HCT116 (cell line): ENCODE data around the gene SLC7A1. TPM values are rescaled to one million over a fixed set of nuclear protein-coding genes. Genes with fewer than 3 reads are reported as not detected.

Experiments used
- ATAC-seq: fragments of 200-7000 bp; cut with Tn5 transposase; 2 replicates; pipeline ENCODE4 v1.9.1; 2020; ENCODE audit warnings: mild to moderate bottlenecking, moderate library complexity
- BruUV-seq: library from RNA; stranded (reverse); fragments of 400-500 nt; replicated peaks from 2 replicates; lab custom pipeline; 2021; lab: Mats Ljungman, UMichigan
- CTCF ChIA-PET: fragments of 300-600 bp; sonication (Branson Sonifier 250); formaldehyde crosslinking; loops from one replicate; lab custom pipeline; 2021; ENCODE audit warnings: antibody characterized with exemption; lab: Charles Lee
- POLR2A ChIA-PET: fragments of 300-600, 350-600 bp; sonication (Branson Sonifier 250); formaldehyde crosslinking; loops from one replicate; lab custom pipeline; 2021; ENCODE audit warnings: antibody characterized with exemption; lab: Charles Lee
- RAD21 ChIA-PET, 2 experiments: fragments of 300-600 bp; sonication (Branson Sonifier 250); formaldehyde crosslinking; loops; one replicate each; lab custom pipeline; 2023; ENCODE audit warnings: low total read pairs in 2 of 2; ENCODE audit not compliant: uncharacterized antibody in 2 of 2, unreplicated experiment in 2 of 2, low non-redundant PET in 1 of 2; lab: Charles Lee
- DNase-seq: peaks from one replicate; pipeline ENCODE4 v3.0.0-alpha.2; 2010; ENCODE audit warnings: low read depth, low spot score
- H2AFZ ChIP-seq: fragments of 200-600 bp; shearing (Covaris generic), sonication (generic); 2 replicates; pipeline ENCODE4 v1.6.1; 2017; ENCODE audit warnings: low read depth, mixed run types, mixed read lengths, antibody characterized with exemption, low read length; ENCODE audit not compliant: poor library complexity, severe bottlenecking
- H3K27ac ChIP-seq: 2 replicates; pipeline ENCODE4 v1.5.1; 2012; ENCODE audit warnings: low read depth, low read length
- H3K27me3 ChIP-seq: fragments of 200-600 bp; sonication (generic); 2 replicates; pipeline ENCODE4 v1.6.1; 2016; ENCODE audit warnings: mixed run types, low read length, mixed read lengths; ENCODE audit not compliant: insufficient read depth
- H3K36me3 ChIP-seq, 2 experiments: fragments of 200-500 bp in 1 of 2; fragments of 200-600 bp in 1 of 2; sonication (Bioruptor generic) in 1 of 2; sonication (generic) in 1 of 2; 2 replicates each; pipeline versions ENCODE4 v1.5.1 to v1.6.1; 2014 to 2016; ENCODE audit warnings: low read length in 2 of 2, inconsistent platforms in 1 of 2, mixed read lengths in 1 of 2, mixed run types in 1 of 2; ENCODE audit not compliant: insufficient read depth in 2 of 2, control insufficient read depth in 1 of 2
- H3K4me1 ChIP-seq, 2 experiments: fragments of 200-600 bp in 1 of 2; sonication (generic) in 1 of 2; 2 replicates each; pipeline versions ENCODE4 v1.5.1 to v1.6.1; 2012 to 2017; ENCODE audit warnings: low read length in 2 of 2, inconsistent platforms in 1 of 2, mild to moderate bottlenecking in 1 of 2, mixed read lengths in 1 of 2, mixed run types in 1 of 2, moderate library complexity in 1 of 2; ENCODE audit not compliant: insufficient read depth in 2 of 2, control insufficient read depth in 1 of 2
- H3K4me2 ChIP-seq: fragments of 200-600 bp; sonication (generic); 2 replicates; pipeline ENCODE4 v1.6.1; 2017; ENCODE audit warnings: mixed run types, low read length, mixed read lengths
- H3K4me3 ChIP-seq, 2 experiments: fragments of 200-600 bp in 1 of 2; sonication (generic) in 1 of 2; replicated peaks in 1 of 2; 2 replicates each; pipeline ENCODE4 v1.5.1; 2011 to 2016; ENCODE audit warnings: low read length in 2 of 2, control low read depth in 1 of 2, low read depth in 1 of 2, mild to moderate bottlenecking in 1 of 2, mixed read lengths in 1 of 2, mixed run types in 1 of 2
- H3K79me2 ChIP-seq: fragments of 200-600 bp; sonication (generic); 2 replicates; pipeline ENCODE4 v1.6.1; 2017; ENCODE audit warnings: mild to moderate bottlenecking, mixed run types, low read length, moderate library complexity, mixed read lengths; ENCODE audit not compliant: insufficient read depth
- H3K9ac ChIP-seq: fragments of 200-600 bp; sonication (generic); 2 replicates; pipeline ENCODE4 v1.6.1; 2016; ENCODE audit warnings: low read length, mixed read lengths
- H3K9me2 ChIP-seq: fragments of 200-600 bp; sonication (generic), shearing (Covaris generic); 2 replicates; pipeline ENCODE4 v1.6.1; 2017; ENCODE audit warnings: mixed run types, mild to moderate bottlenecking, moderate library complexity; ENCODE audit not compliant: insufficient read depth
- H3K9me3 ChIP-seq, 2 experiments: fragments of 200-500 bp in 1 of 2; fragments of 200-600 bp in 1 of 2; sonication (Bioruptor generic) in 1 of 2; sonication (generic) in 1 of 2; 2 replicates each; pipeline ENCODE4 v1.6.1; 2014 to 2017; ENCODE audit warnings: low read length in 2 of 2, mixed read lengths in 2 of 2, inconsistent platforms in 1 of 2, low read depth in 1 of 2, mild to moderate bottlenecking in 1 of 2, mixed run types in 1 of 2, moderate library complexity in 1 of 2; ENCODE audit not compliant: control insufficient read depth in 1 of 2, insufficient read depth in 1 of 2
- H4K20me1 ChIP-seq: fragments of 200-600 bp; sonication (generic), shearing (Covaris generic); 2 replicates; pipeline ENCODE4 v1.6.1; 2017; ENCODE audit warnings: mixed run types, mild to moderate bottlenecking, moderate library complexity; ENCODE audit not compliant: insufficient read depth
- CBX3 ChIP-seq: IDR thresholded peaks from 2 replicates; pipeline ENCODE4 v1.6.1; 2012; ENCODE audit warnings: low read depth
- EZH2 ChIP-seq: fragments of 200-600 bp; sonication (generic); IDR thresholded peaks from 2 replicates; pipeline ENCODE4 v1.6.1; 2017; ENCODE audit warnings: antibody characterized with exemption, mixed run types
- FOSL1 ChIP-seq: IDR thresholded peaks from 2 replicates; pipeline ENCODE4 v1.6.1; 2012; ENCODE audit warnings: low read depth
- JUND ChIP-seq: IDR thresholded peaks from 2 replicates; pipeline ENCODE4 v1.6.1; 2012
- POLR2AphosphoS5 ChIP-seq: IDR thresholded peaks from 2 replicates; pipeline ENCODE4 v1.6.1; 2011; ENCODE audit warnings: mild to moderate bottlenecking, low read depth, low read length, moderate library complexity
- RAD21 ChIP-seq: IDR thresholded peaks from 2 replicates; pipeline ENCODE4 v1.6.1; 2012; ENCODE audit warnings: low read depth, mild to moderate bottlenecking
- SP1 ChIP-seq: IDR thresholded peaks from 2 replicates; pipeline ENCODE4 v1.6.1; 2012; ENCODE audit warnings: low read depth
- ZBTB33 ChIP-seq: IDR thresholded peaks from 2 replicates; pipeline ENCODE4 v1.6.1; 2011; ENCODE audit warnings: mild to moderate bottlenecking, low read length, moderate library complexity; ENCODE audit not compliant: insufficient replicate concordance; ENCODE audit errors: extremely low read depth
- ZNF274 ChIP-seq: fragments of 200-500 bp; sonication (Bioruptor generic); IDR thresholded peaks from 2 replicates; pipeline ENCODE4 v1.6.1; 2014; ENCODE audit warnings: mild to moderate bottlenecking, low read depth, low read length, inconsistent platforms
- intact Hi-C: fragments of 100-400 bp; cut with micrococcal nuclease; formaldehyde crosslinking; loops from 2 replicates; pipeline ENCODE4 v1.10.0; 2022
- total RNA-seq: library from RNA; stranded (reverse); gene quantifications from one replicate; pipeline ENCODE4 v1.2.1, GENCODE V29; 2021; ENCODE audit not compliant: unreplicated experiment

The SLC7A1 gene
- total RNA-seq, 1 experiment from 2014 or later, result 124 TPM

- Histone ChIP-seq H3K27ac (no peak overlapping the region), H3K9me2 (no peaks in the 10 kb centered on the region), H3K36me3 (no peaks in the 10 kb centered on the region), H3K27me3 (no peaks in the 10 kb centered on the region), H3K4me3 (no peak overlapping the region), H3K9ac (no peak overlapping the region), H3K79me2 (no peaks in the 10 kb centered on the region), H2AFZ (no peak overlapping the region), H4K20me1 (no peaks in the 10 kb centered on the region), H3K9me3 (no peaks in the 10 kb centered on the region), H3K4me2 (no peak overlapping the region), H3K4me1 (no peaks in the 10 kb centered on the region)
- intact Hi-C loops, result no loop called here
- no peak for TF ChIP-seq JUND
- no peak for TF ChIP-seq SP1
- ATAC-seq (no peak), DNase-seq (no peak)
- RAD21 ChIA-PET, result no interaction called here
- POLR2A ChIA-PET, result no interaction called here
- no TSS peak for BruUV-seq
- CTCF ChIA-PET, result interaction anchor here (1.0 to 3.1 kb wide), 2 partner anchors 205 to 613 kb away, joined by 3 to 13 read pairs; no protein-coding TSS in a partner anchor
These were observed 93.0 kb downstream of the SLC7A1 start for GRCh38 chr13:29502391-29503008.

GRCh38 chr13:29501674-29502073, 93.8 kb downstream of the SLC7A1 start:
- Histone ChIP-seq H2AFZ (no peak overlapping the region), H3K9ac (no peak overlapping the region), H3K79me2 (no peaks in the 10 kb centered on the region), H3K4me2 (no peak overlapping the region), H3K4me1 (no peaks in the 10 kb centered on the region), H3K27me3 (no peaks in the 10 kb centered on the region), H3K36me3 (no peaks in the 10 kb centered on the region), H3K9me3 (no peaks in the 10 kb centered on the region), H3K9me2 (no peaks in the 10 kb centered on the region), H3K4me3 (no peak overlapping the region), H3K27ac (no peak overlapping the region), H4K20me1 (no peaks in the 10 kb centered on the region)
- ChIA-PET RAD21 (no interaction called here), CTCF (no interaction called here), POLR2A (no interaction called here)
- no peak for ATAC-seq
- intact Hi-C loops, result no loop called here
- no TSS peak for BruUV-seq
- DNase-seq, result no peak
- TF ChIP-seq RAD21 (no peak), POLR2AphosphoS5 (no peak), EZH2 (no peak), ZNF274 (no peak), FOSL1 (no peak), CBX3 (no peak), ZBTB33 (no peak)
